T-cell (primary cell): ENCODE measurements around the gene SORCS1. TPM values are rescaled to one million over a fixed set of nuclear protein-coding genes. Genes with fewer than 3 reads are reported as not detected.

Experiments
- ATAC-seq, 4 experiments: fragments of 200-7000 bp in 3 of 4; fragments of 150-1000 bp in 1 of 4; cut with Tn5 transposase; replicated peaks in 1 of 4; 1 replicate in 3 of 4; 2 replicates in 1 of 4; pipeline ENCODE4 v1.10.0; 2021; ENCODE audit warnings: moderate library complexity in 3 of 4, mild to moderate bottlenecking in 2 of 4, moderate number of reproducible peaks in 1 of 4
- CTCF ChIA-PET, 2 donors: fragments of 300-600 bp; sonication (Branson Sonifier 250); formaldehyde crosslinking; loops; one replicate each; lab custom pipeline; 2022; ENCODE audit warnings: antibody characterized with exemption in 2 of 2; lab: Charles Lee
- POLR2A ChIA-PET, 2 donors: fragments of 300-600 bp; sonication (Branson Sonifier 250); formaldehyde crosslinking; loops; one replicate each; lab custom pipeline; 2022; ENCODE audit warnings: antibody characterized with exemption in 2 of 2; lab: Charles Lee
- DNase-seq, 35 experiments: peaks; one replicate each; pipeline versions ENCODE4 v3.0.0 to v3.0.0-alpha.2; 2013 to 2023
- H3K27ac ChIP-seq: one replicate; pipeline ENCODE4 v1.5.1; 2013; ENCODE audit warnings: low read length
- H3K27me3 ChIP-seq, 2 experiments: replicated peaks in 1 of 2; 1 replicate in 1 of 2; 2 replicates in 1 of 2; pipeline versions ENCODE4 v1.6.1 to v1.7.0; 2013; ENCODE audit warnings: low read length in 1 of 2, mixed read lengths in 1 of 2; ENCODE audit not compliant: control insufficient read depth in 2 of 2, insufficient read depth in 2 of 2; ENCODE audit errors: extremely low read depth in 1 of 2
- H3K36me3 ChIP-seq, 2 donors: 1 replicate in 1 of 2; 2 replicates in 1 of 2; pipeline versions ENCODE4 v1.6.1 to v1.7.0; 2013; ENCODE audit warnings: low read length in 1 of 2; ENCODE audit not compliant: control insufficient read depth in 2 of 2, insufficient read depth in 1 of 2; ENCODE audit errors: extremely low read depth in 1 of 2
- H3K4me1 ChIP-seq, 2 experiments: 1 replicate in 1 of 2; 2 replicates in 1 of 2; pipeline versions ENCODE4 v1.6.1 to v1.7.0; 2013; ENCODE audit warnings: low read length in 2 of 2, mixed read lengths in 1 of 2; ENCODE audit not compliant: insufficient read depth in 2 of 2, control insufficient read depth in 1 of 2; ENCODE audit errors: extremely low read depth in 1 of 2
- H3K4me3 ChIP-seq, 2 donors: 1 replicate in 1 of 2; 2 replicates in 1 of 2; pipeline versions ENCODE4 v1.5.1 to v1.7.0; 2013; ENCODE audit warnings: mild to moderate bottlenecking in 2 of 2, low read length in 1 of 2, moderate library complexity in 1 of 2; ENCODE audit not compliant: control insufficient read depth in 1 of 2; ENCODE audit errors: extremely low read depth in 1 of 2
- H3K9me3 ChIP-seq: 2 replicates; pipeline ENCODE4 v1.7.0; 2013
- H3K27ac Mint-ChIP-seq, 2 donors: one replicate each; pipeline ENCODE4 v1.8.0; 2020 to 2021; ENCODE audit warnings: mild to moderate bottlenecking in 2 of 2, mixed read lengths in 2 of 2
- H3K27me3 Mint-ChIP-seq, 2 donors: one replicate each; pipeline ENCODE4 v1.8.0; 2021 to 2022; ENCODE audit warnings: mixed read lengths in 2 of 2
- H3K36me3 Mint-ChIP-seq: one replicate; pipeline ENCODE4 v1.8.0; 2021; ENCODE audit warnings: mixed read lengths
- H3K4me1 Mint-ChIP-seq, 3 donors: one replicate each; pipeline ENCODE4 v1.8.0; 2020 to 2022; ENCODE audit warnings: mixed read lengths in 3 of 3, mild to moderate bottlenecking in 1 of 3
- H3K4me3 Mint-ChIP-seq, 3 donors: one replicate each; pipeline ENCODE4 v1.8.0; 2020 to 2022; ENCODE audit warnings: mild to moderate bottlenecking in 3 of 3, mixed read lengths in 3 of 3, moderate library complexity in 3 of 3
- H3K9me3 Mint-ChIP-seq, 3 donors: one replicate each; pipeline ENCODE4 v1.8.0; 2020 to 2022; ENCODE audit warnings: mixed read lengths in 3 of 3
- WGBS: methylation state at CpG from one replicate; pipeline ENCODE4 v1.1.5; 2013; ENCODE audit warnings: missing lambda C conversion rate; ENCODE audit not compliant: insufficient coverage; 5-methylcytosine and 5-hydroxymethylcytosine counted together
- total RNA-seq, 35 experiments: library from RNA in 6 of 35; stranded (reverse) in 6 of 35; fragments of 120-200 nt in 1 of 35; gene quantifications; one replicate each; pipeline versions ENCODE4 v1.2.1 to v1.2.4 and lab custom pipeline; 2013 to 2026

SORCS1 gene
- total RNA-seq, 5 donors from 2014 or later (not counting 1 experiment from before 2014, with no cell fraction given) = not detected

DNA sequence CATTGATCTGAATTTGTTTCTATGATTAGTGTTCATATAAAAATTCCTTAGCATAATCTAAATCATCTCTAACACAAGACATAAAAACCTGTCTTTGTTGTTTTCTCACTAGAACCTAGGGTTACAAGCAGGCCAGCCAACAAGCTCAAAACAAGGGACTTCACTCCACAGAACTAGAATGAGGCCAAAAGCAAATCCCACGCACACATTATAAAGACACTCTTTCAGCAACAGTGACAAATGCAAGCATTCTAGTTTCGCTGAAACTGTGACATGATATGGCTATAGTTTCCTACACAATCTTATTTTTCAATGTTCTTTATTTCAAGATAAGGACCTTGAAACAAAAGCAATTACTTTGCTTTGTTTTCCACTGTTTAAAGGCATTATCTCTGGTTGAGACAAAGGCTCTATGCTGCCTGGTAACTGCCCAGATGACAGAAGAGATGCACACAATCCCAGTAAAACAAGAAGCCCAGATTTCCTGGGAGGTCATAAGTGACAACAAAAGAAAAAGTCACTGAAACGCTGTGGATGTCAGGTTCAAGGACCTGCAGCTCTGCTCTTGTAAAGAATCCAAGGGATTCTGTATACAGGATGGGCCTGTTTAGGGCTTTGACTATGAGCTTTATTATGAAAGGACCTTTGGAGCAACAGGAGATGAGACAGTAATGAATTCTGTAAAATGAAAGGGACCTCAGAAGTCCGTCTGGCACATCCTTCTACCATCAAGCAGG, 105.3 kb downstream of the SORCS1 start:
- Mint-ChIP-seq H3K9me3 (peaks cover 1 to 9% (median 6%) of the 10 kb centered on the region in 3 donors), H3K27ac (no peak overlapping the region), H3K4me1 (no peaks in the 10 kb centered on the region), H3K4me3 (no peak overlapping the region), H3K36me3 (no peaks in the 10 kb centered on the region), H3K27me3 (no peaks in the 10 kb centered on the region)
- H3K27ac ChIP-seq = no peak overlapping the region
- POLR2A ChIA-PET = no interaction called here
- DNase-seq (no peak), ATAC-seq (no peak)
- 86% methylated on average over 2 of the region's 4 CpGs for WGBS
- H3K4me1 ChIP-seq = no peaks in the 10 kb centered on the region
- H3K4me3 ChIP-seq = no peak overlapping the region
- H3K36me3 ChIP-seq = no peaks in the 10 kb centered on the region
- H3K9me3 ChIP-seq = no peaks in the 10 kb centered on the region
- CTCF ChIA-PET = no interaction called here
- H3K27me3 ChIP-seq = no peaks in the 10 kb centered on the region

DNA sequence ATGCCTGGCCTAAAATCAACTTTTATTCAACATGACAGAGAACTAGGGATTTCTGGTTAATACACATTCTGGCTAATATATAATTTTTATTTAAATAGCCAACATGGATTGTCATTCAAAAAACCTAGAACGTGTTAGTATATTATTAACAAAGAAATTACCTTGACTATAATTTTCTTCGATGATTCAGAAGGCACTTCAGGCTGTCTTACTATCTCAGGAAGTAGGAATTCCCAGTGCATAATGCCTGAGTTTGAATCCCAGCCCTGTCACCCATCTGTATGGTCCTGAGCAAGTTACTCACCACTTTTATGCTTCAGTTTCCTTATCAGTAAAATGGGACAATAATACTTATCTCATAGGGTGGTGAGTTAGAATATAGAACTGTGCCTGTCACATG, 106.2 kb downstream of the SORCS1 start:
- ChIA-PET POLR2A (no interaction called here), CTCF (no interaction called here)
- no peaks in the 10 kb centered on the region for H3K4me1 ChIP-seq
- no peaks in the 10 kb centered on the region for H3K9me3 ChIP-seq
- H3K27ac ChIP-seq = no peak overlapping the region
- ATAC-seq (no peak), DNase-seq (no peak)
- H3K4me3 ChIP-seq = no peak overlapping the region
- Mint-ChIP-seq H3K4me3 (no peak overlapping the region), H3K4me1 (no peaks in the 10 kb centered on the region), H3K9me3 (peaks cover 4 to 9% (median 7%) of the 10 kb centered on the region in 3 donors), H3K27me3 (no peaks in the 10 kb centered on the region), H3K36me3 (no peaks in the 10 kb centered on the region), H3K27ac (no peak overlapping the region)
- WGBS = no CpG with 5 or more reads among the region's 2 CpGs
- no peaks in the 10 kb centered on the region for H3K36me3 ChIP-seq
- no peaks in the 10 kb centered on the region for H3K27me3 ChIP-seq

DNA sequence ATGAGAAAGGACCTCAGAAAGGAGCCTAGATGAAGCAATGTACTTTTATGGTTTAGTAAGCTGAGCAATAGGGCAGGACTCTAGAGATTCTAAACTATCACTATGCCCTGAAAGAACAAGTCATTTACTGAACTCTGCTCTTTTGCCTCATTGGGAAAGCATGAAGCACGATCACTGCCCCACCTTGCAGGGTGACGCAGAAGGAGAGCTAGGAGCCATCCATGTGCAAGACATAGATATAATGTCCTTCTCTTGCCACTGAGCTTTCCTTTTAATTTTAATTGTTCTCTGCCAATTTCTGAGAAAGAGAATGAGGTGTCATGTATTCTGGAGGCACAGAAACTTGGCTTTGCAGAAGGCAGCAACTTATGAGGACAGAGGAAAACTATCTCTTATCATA, 108.3 kb downstream of the SORCS1 start:
- Mint-ChIP-seq H3K4me1 (no peaks in the 10 kb centered on the region), H3K4me3 (no peak overlapping the region), H3K9me3 (peaks cover 4 to 7% (median 4%) of the 10 kb centered on the region in 3 donors), H3K36me3 (no peaks in the 10 kb centered on the region), H3K27me3 (no peaks in the 10 kb centered on the region), H3K27ac (no peak overlapping the region)
- ATAC-seq (no peak), DNase-seq (no peak)
- Histone ChIP-seq H3K9me3 (no peaks in the 10 kb centered on the region), H3K27ac (no peak overlapping the region), H3K27me3 (no peaks in the 10 kb centered on the region), H3K4me1 (no peaks in the 10 kb centered on the region), H3K36me3 (no peaks in the 10 kb centered on the region), H3K4me3 (no peak overlapping the region)
- CTCF ChIA-PET = no interaction called here
- POLR2A ChIA-PET = no interaction called here
- 82% methylated on average over 2 of the region's 2 CpGs for WGBS

DNA sequence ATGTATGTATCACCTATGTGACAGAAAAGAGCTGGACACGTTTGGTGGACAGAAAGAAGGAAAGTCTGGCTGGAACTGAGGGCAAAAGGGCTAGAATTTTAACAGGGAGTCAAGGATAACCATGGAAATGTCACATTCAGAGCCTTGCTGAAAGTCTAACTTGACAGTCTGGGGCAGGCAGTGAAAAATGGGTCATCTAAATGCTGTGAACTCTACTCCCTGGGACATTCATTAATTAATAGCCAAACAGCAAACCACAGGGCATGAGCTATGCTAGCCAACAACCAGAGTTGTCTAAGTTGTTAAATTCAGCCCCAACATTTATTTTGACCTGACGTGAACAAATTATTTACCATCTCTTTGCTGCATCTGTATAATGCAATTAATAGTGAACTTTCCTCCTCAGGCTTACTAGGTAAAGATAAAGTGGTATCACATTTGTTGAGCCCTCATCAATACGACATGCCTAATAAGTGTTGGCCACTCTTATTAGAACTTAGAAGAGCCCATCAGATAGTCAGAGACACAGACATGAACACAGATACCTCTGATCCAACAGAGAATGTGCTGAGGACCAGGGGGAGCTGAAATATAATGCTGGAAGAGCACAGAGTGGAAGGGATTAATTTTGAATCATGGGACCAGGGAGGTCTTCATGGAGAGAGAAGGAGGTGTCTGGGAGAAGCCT, 109.9 kb downstream of the SORCS1 start:
- Mint-ChIP-seq H3K27me3 (no peaks in the 10 kb centered on the region), H3K4me1 (no peaks in the 10 kb centered on the region), H3K36me3 (no peaks in the 10 kb centered on the region), H3K27ac (no peak overlapping the region), H3K4me3 (no peak overlapping the region), H3K9me3 (peaks cover 0 to 15% (median 4%) of the 10 kb centered on the region in 3 donors)
- DNase-seq (no peak), ATAC-seq (no peak)
- ChIA-PET CTCF (no interaction called here), POLR2A (no interaction called here)
- no peaks in the 10 kb centered on the region for H3K27me3 ChIP-seq
- H3K9me3 ChIP-seq = no peaks in the 10 kb centered on the region
- H3K4me3 ChIP-seq = no peak overlapping the region
- WGBS = no CpG with 5 or more reads among the region's 3 CpGs
- H3K36me3 ChIP-seq = no peaks in the 10 kb centered on the region
- no peak overlapping the region for H3K27ac ChIP-seq
- H3K4me1 ChIP-seq = no peaks in the 10 kb centered on the region

DNA sequence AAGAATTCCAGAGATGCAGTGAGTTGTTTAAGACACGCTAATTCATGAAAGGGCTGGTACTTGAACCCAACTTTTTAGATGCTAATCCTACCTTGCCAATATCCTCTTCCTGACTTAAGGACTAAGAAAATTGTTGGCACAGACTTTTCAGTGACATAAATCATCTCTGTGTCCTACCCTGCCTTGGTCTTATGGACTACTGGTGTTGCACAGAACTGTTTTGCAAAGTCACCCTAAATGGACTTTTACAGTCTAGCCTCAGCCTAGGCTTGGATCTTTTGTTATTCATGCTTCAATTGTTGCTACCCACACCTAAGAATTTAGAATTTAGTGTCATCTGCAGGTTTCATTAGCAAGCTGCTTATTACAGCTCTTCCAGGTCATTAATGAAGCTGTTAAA, 112.7 kb downstream of the SORCS1 start:
- Mint-ChIP-seq H3K4me1 (no peaks in the 10 kb centered on the region), H3K4me3 (no peak overlapping the region), H3K27ac (no peak overlapping the region), H3K9me3 (peaks cover 0 to 15% (median 10%) of the 10 kb centered on the region in 3 donors), H3K36me3 (no peaks in the 10 kb centered on the region), H3K27me3 (no peaks in the 10 kb centered on the region)
- no peak for ATAC-seq
- ChIA-PET CTCF (no interaction called here), POLR2A (no interaction called here)
- H3K36me3 ChIP-seq = no peaks in the 10 kb centered on the region
- H3K27ac ChIP-seq = no peak overlapping the region
- no CpG with 5 or more reads among the region's 1 CpG for WGBS
- H3K9me3 ChIP-seq = no peaks in the 10 kb centered on the region
- no peaks in the 10 kb centered on the region for H3K4me1 ChIP-seq
- no peak for DNase-seq
- no peak overlapping the region for H3K4me3 ChIP-seq
- no peaks in the 10 kb centered on the region for H3K27me3 ChIP-seq

DNA sequence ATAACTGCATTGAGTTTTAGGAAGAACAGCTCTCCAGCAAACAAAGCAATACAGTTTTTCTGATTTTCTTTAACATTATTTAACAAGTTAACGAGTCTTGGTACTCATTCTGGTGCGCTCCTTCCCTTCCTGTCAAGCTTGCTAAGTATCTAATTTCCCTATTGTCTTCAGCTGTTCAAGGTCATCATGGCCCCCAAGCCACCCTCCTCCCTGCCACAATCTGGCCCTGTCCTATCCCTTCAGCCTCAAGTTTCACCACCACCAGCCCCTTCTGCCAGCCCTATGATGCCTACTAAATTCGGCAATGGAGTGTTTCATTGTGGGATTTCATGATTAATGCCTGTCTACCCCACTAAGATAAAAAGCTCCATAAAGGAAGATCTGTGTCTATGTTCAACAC, 121.0 kb downstream of the SORCS1 start:
- POLR2A ChIA-PET = no interaction called here
- Mint-ChIP-seq H3K27me3 (no peaks in the 10 kb centered on the region), H3K9me3 (peaks cover 0 to 23% (median 3%) of the 10 kb centered on the region in 3 donors), H3K4me3 (no peak overlapping the region), H3K36me3 (no peaks in the 10 kb centered on the region), H3K27ac (no peak overlapping the region), H3K4me1 (no peaks in the 10 kb centered on the region)
- no peaks in the 10 kb centered on the region for H3K27me3 ChIP-seq
- no peak for ATAC-seq
- H3K36me3 ChIP-seq = no peaks in the 10 kb centered on the region
- CTCF ChIA-PET = no interaction called here
- H3K4me3 ChIP-seq = no peak overlapping the region
- WGBS = 56% methylated on average over 2 of the region's 3 CpGs
- DNase-seq = no peak
- no peaks in the 10 kb centered on the region for H3K9me3 ChIP-seq
- H3K27ac ChIP-seq = no peak overlapping the region
- H3K4me1 ChIP-seq = no peaks in the 10 kb centered on the region
